Lung microvascular endothelial cell (primary cell): ENCODE results near the gene HMGXB3. TPM values are rescaled to one million over a fixed set of nuclear protein-coding genes. Genes with fewer than 3 reads are reported as not detected.

Experiments used
- DNase-seq, 2 donors: peaks; one replicate each; pipeline versions ENCODE4 v3.0.0 to v3.0.0-alpha.2; 2010; ENCODE audit warnings: low read depth in 2 of 2
- total RNA-seq: library from RNA; depleted of rRNA; stranded (reverse); fragments of >200 nt; gene quantifications from 2 replicates; pipeline ENCODE4 v1.2.1, GENCODE V29; 2014

Gene HMGXB3
- total RNA-seq, 1 donor from 2014 or later: 29.8 TPM

GRCh38 chr5:150085191-150085912, 84.8 kb downstream of the HMGXB3 start:
- no peak for DNase-seq

- no peak for DNase-seq
Measured at GRCh38 chr5:150085950-150086715, 85.6 kb downstream of the HMGXB3 start, which contains the start of gene CSF1R. CSF1R (minus strand) TSS chr5:150086554; CDS start chr5:150086427, 127 bp downstream.

GRCh38 chr5:150092159-150092787, 91.7 kb downstream of the HMGXB3 start:
- DNase-seq: no peak

GRCh38 chr5:150097152-150097551, 96.6 kb downstream of the HMGXB3 start:
- no peak for DNase-seq

GRCh38 chr5:150101023-150101422, 100.5 kb downstream of the HMGXB3 start:
- DNase-seq: no peak

Other genes starting within 250 kb of the HMGXB3 start
- under 0.01 TPM in 1 of 2 replicates, not detected in the other for gene PDE6A, start 55.9 kb upstream of the HMGXB3 start, total RNA-seq
- 17.9 and 18.8 TPM in 2 replicates for gene SLC26A2, start 40.0 kb upstream of the HMGXB3 start, total RNA-seq
- 2.6 and 5.6 TPM in 2 replicates for gene TIGD6, start 85 bp upstream of the HMGXB3 start, total RNA-seq
- not detected in 2 replicates for gene CSF1R, start 85.8 kb downstream of the HMGXB3 start, total RNA-seq
- 5.4 and 9.5 TPM in 2 replicates for gene PDGFRB, start 155.1 kb downstream of the HMGXB3 start, total RNA-seq
- gene CDX1, start 166.0 kb downstream of the HMGXB3 start, total RNA-seq: under 0.01 TPM in 1 of 2 replicates, not detected in the other
- not detected in 2 replicates for gene SLC6A7, start 189.3 kb downstream of the HMGXB3 start, total RNA-seq